Lung (tissue), 12 donors: ENCODE results near the gene CACNA1G. TPM values are rescaled to one million over a fixed set of nuclear protein-coding genes. Genes with fewer than 3 reads are reported as not detected.

Experiments
- ATAC-seq: fragments of 200-7000 bp; cut with Tn5 transposase; one replicate; pipeline ENCODE4 v1.9.1; 2020; ENCODE audit warnings: moderate number of reproducible peaks; ENCODE audit not compliant: insufficient read depth, low FRiP score
- DNase-seq, 3 donors: peaks; one replicate each; pipeline ENCODE4 v3.0.0-alpha.2; 2013 to 2017
- H3K27ac ChIP-seq, 2 donors: one replicate each; pipeline ENCODE4 v1.5.1; 2013; ENCODE audit warnings: mild to moderate bottlenecking in 2 of 2, moderate library complexity in 2 of 2, control low read depth in 1 of 2, inconsistent platforms in 1 of 2, low read depth in 1 of 2, low read length in 1 of 2
- H3K27me3 ChIP-seq, 3 donors: one replicate each; pipeline ENCODE4 v1.5.1; 2013; ENCODE audit warnings: low read length in 2 of 3; ENCODE audit not compliant: control insufficient read depth in 3 of 3, insufficient read depth in 3 of 3
- H3K36me3 ChIP-seq, 4 donors: one replicate each; pipeline ENCODE4 v1.5.1; 2013; ENCODE audit warnings: low read length in 4 of 4, mild to moderate bottlenecking in 1 of 4, moderate library complexity in 1 of 4; ENCODE audit not compliant: control insufficient read depth in 4 of 4, insufficient read depth in 4 of 4
- H3K4me1 ChIP-seq, 5 donors: one replicate each; pipeline ENCODE4 v1.5.1; 2013; ENCODE audit warnings: low read length in 5 of 5, mild to moderate bottlenecking in 2 of 5, moderate library complexity in 1 of 5; ENCODE audit not compliant: control insufficient read depth in 5 of 5, insufficient read depth in 5 of 5
- H3K4me3 ChIP-seq: one replicate; pipeline ENCODE4 v1.5.1; 2013; ENCODE audit warnings: mild to moderate bottlenecking, control low read depth, moderate library complexity
- H3K9ac ChIP-seq, 2 donors: one replicate each; pipeline ENCODE4 v1.5.1; 2013; ENCODE audit warnings: low read length in 2 of 2, control low read depth in 1 of 2; ENCODE audit not compliant: insufficient read depth in 1 of 2
- H3K9me3 ChIP-seq, 4 donors: one replicate each; pipeline ENCODE4 v1.5.1; 2013; ENCODE audit warnings: low read length in 3 of 4, mild to moderate bottlenecking in 1 of 4, moderate library complexity in 1 of 4; ENCODE audit not compliant: control insufficient read depth in 4 of 4, insufficient read depth in 3 of 4
- CTCF ChIP-seq: IDR thresholded peaks from 2 replicates; pipeline ENCODE4 v1.5.1; 2012; ENCODE audit warnings: mild to moderate bottlenecking; ENCODE audit errors: control extremely low read depth, extremely low read depth
- WGBS, 2 donors: extraction: QIAGEN DNeasy Blood & Tissue Kit; methylation state at CpG; one replicate each; pipeline ENCODE4 v1.1.7; 2013; 5-methylcytosine and 5-hydroxymethylcytosine counted together
- polyA plus RNA-seq, 2 donors: library from polyadenylated mRNA; stranded (reverse); fragments of 200-250 nt; gene quantifications; one replicate each; pipeline ENCODE4 v1.2.1, GENCODE V29; 2013
- total RNA-seq, 2 donors: library from RNA; depleted of rRNA in 1 of 2; stranded (reverse); fragments of >200 nt in 1 of 2; gene quantifications; one replicate each; pipeline ENCODE4 v1.2.1, GENCODE V29; 2014 to 2021
- donor health status: control.
- donor health status: control.
- donor health status: Bipolar disorder and iron deficiency.
- donor health status: healthy.
- donor health status: DM: yes; HTN: yes; CAD: no.

The CACNA1G gene
- total and polyA plus RNA-seq, 4 donors = 0.14 to 3.6 (median 0.24) TPM

GRCh38 chr17:50517504-50518383, 42.8 kb upstream of the CACNA1G start:
- no peaks in the 10 kb centered on the region for H3K9me3 ChIP-seq
- H3K4me1 ChIP-seq = peaks cover 0 to 12% (median 5%) of the 10 kb centered on the region in 5 donors
- H3K4me3 ChIP-seq = no peak overlapping the region
- no peak overlapping the region for H3K27ac ChIP-seq
- ATAC-seq (no peak), DNase-seq (no peak)
- 75 to 78% methylated on average over 8 of the region's 8 CpGs for WGBS, 2 donors
- TF ChIP-seq CTCF = no peak
- H3K36me3 ChIP-seq = peaks cover 0 to 2% (median 0%) of the 10 kb centered on the region in 4 donors
- no peak overlapping the region for H3K9ac ChIP-seq
- H3K27me3 ChIP-seq = no peaks in the 10 kb centered on the region

- peaks cover 0 to 12% (median 5%) of the 10 kb centered on the region in 5 donors for H3K4me1 ChIP-seq
- H3K27ac ChIP-seq = no peak overlapping the region
- ATAC-seq (no peak), DNase-seq (peak; percentile 18 to 59 (median 49))
- no peaks in the 10 kb centered on the region for H3K27me3 ChIP-seq
- no peaks in the 10 kb centered on the region for H3K9me3 ChIP-seq
- no peak overlapping the region for H3K9ac ChIP-seq
- no peak overlapping the region for H3K4me3 ChIP-seq
- 80 to 83% methylated on average over 13 of the region's 13 CpGs for WGBS, 2 donors
- no peak for TF ChIP-seq CTCF
- peaks cover 0 to 2% (median 0%) of the 10 kb centered on the region in 4 donors for H3K36me3 ChIP-seq
Observed at GRCh38 chr17:50518384-50519023, 42.0 kb upstream of the CACNA1G start.

GRCh38 chr17:50519141-50519834, 41.2 kb upstream of the CACNA1G start:
- no peak overlapping the region for H3K9ac ChIP-seq
- H3K36me3 ChIP-seq = peaks cover 0 to 2% (median 0%) of the 10 kb centered on the region in 4 donors
- no peak for ATAC-seq
- WGBS, 2 donors = 80 to 86% methylated on average over 7 to 8 of the region's 8 CpGs
- H3K9me3 ChIP-seq = no peaks in the 10 kb centered on the region
- no peak overlapping the region for H3K4me3 ChIP-seq
- H3K4me1 ChIP-seq = peaks cover 0 to 12% (median 5%) of the 10 kb centered on the region in 5 donors
- no peak for TF ChIP-seq CTCF
- no peaks in the 10 kb centered on the region for H3K27me3 ChIP-seq
- no peak overlapping the region for H3K27ac ChIP-seq
- no peak for DNase-seq
